Trophoblast cell (in vitro differentiated cells and primary cell): ENCODE data around the gene CCDC182.

Experiments
- DNase-seq, 2 donors: peaks; one replicate each; pipeline ENCODE4 v3.0.0-alpha.2; 2016
- H2AFZ ChIP-seq: 2 replicates; pipeline ENCODE4 v1.6.1; 2013; ENCODE audit warnings: low read length, moderate library complexity, mild to moderate bottlenecking; ENCODE audit not compliant: insufficient read depth, poor library complexity
- H2AK5ac ChIP-seq: 2 replicates; pipeline ENCODE4 v1.6.1; 2013; ENCODE audit warnings: mild to moderate bottlenecking, low read length
- H2BK120ac ChIP-seq: 2 replicates; pipeline ENCODE4 v1.6.1; 2013; ENCODE audit warnings: low read length, mild to moderate bottlenecking, moderate library complexity; ENCODE audit not compliant: insufficient read depth, poor library complexity
- H2BK12ac ChIP-seq: 2 replicates; pipeline ENCODE4 v1.6.1; 2013; ENCODE audit warnings: mild to moderate bottlenecking, low read length, moderate library complexity
- H2BK5ac ChIP-seq: 2 replicates; pipeline ENCODE4 v1.6.1; 2013; ENCODE audit warnings: low read length, low read depth, moderate library complexity, mild to moderate bottlenecking; ENCODE audit not compliant: poor library complexity
- H3K14ac ChIP-seq: 2 replicates; pipeline ENCODE4 v1.6.1; 2013; ENCODE audit warnings: mild to moderate bottlenecking, low read length
- H3K18ac ChIP-seq: 2 replicates; pipeline ENCODE4 v1.6.1; 2013; ENCODE audit warnings: mild to moderate bottlenecking, low read length
- H3K23ac ChIP-seq: 2 replicates; pipeline ENCODE4 v1.6.1; 2013; ENCODE audit warnings: low read length
- H3K27ac ChIP-seq: 2 replicates; pipeline ENCODE4 v1.5.1; 2013; ENCODE audit warnings: low read depth, mild to moderate bottlenecking, inconsistent platforms, low read length, moderate library complexity
- H3K27me3 ChIP-seq: 2 replicates; pipeline ENCODE4 v1.6.1; 2013; ENCODE audit warnings: inconsistent platforms, mild to moderate bottlenecking, low read length, moderate library complexity; ENCODE audit not compliant: insufficient read depth
- H3K36me3 ChIP-seq, 2 experiments: 1 replicate in 1 of 2; 2 replicates in 1 of 2; pipeline ENCODE4 v1.6.1; 2013; ENCODE audit warnings: low read length in 2 of 2, mild to moderate bottlenecking in 2 of 2, moderate library complexity in 1 of 2; ENCODE audit not compliant: insufficient read depth in 2 of 2, control insufficient read depth in 1 of 2
- H3K4ac ChIP-seq: 2 replicates; pipeline ENCODE4 v1.6.1; 2013; ENCODE audit warnings: low read depth, mild to moderate bottlenecking, low read length, moderate library complexity
- H3K4me1 ChIP-seq, 2 experiments: 1 replicate in 1 of 2; 2 replicates in 1 of 2; pipeline ENCODE4 v1.6.1; 2013; ENCODE audit warnings: low read length in 2 of 2, mild to moderate bottlenecking in 2 of 2, moderate library complexity in 1 of 2; ENCODE audit not compliant: insufficient read depth in 2 of 2, control insufficient read depth in 1 of 2
- H3K4me2 ChIP-seq: 2 replicates; pipeline ENCODE4 v1.6.1; 2013; ENCODE audit warnings: inconsistent platforms, mild to moderate bottlenecking, low read length, moderate library complexity
- H3K4me3 ChIP-seq: 2 replicates; pipeline ENCODE4 v1.5.1; 2013; ENCODE audit warnings: mild to moderate bottlenecking, low read depth, low read length, inconsistent platforms
- H3K79me1 ChIP-seq: one replicate; pipeline ENCODE4 v1.6.1; 2013; ENCODE audit warnings: low read length
- H3K79me2 ChIP-seq: 2 replicates; pipeline ENCODE4 v1.6.1; 2013; ENCODE audit warnings: low read length, mild to moderate bottlenecking; ENCODE audit not compliant: control insufficient read depth, insufficient read depth, poor library complexity
- H3K9ac ChIP-seq: 2 replicates; pipeline ENCODE4 v1.6.1; 2013; ENCODE audit warnings: mild to moderate bottlenecking, low read length
- H3K9me3 ChIP-seq: 2 replicates; pipeline ENCODE4 v1.6.1; 2013; ENCODE audit warnings: low read depth, mild to moderate bottlenecking, control low read depth, inconsistent platforms, low read length; ENCODE audit not compliant: insufficient read depth
- H4K12ac ChIP-seq: 2 replicates; pipeline ENCODE4 v1.6.1; 2013; ENCODE audit warnings: low read depth, mild to moderate bottlenecking, low read length, moderate library complexity
- H4K8ac ChIP-seq: 2 replicates; pipeline ENCODE4 v1.6.1; 2013; ENCODE audit warnings: low read depth, mild to moderate bottlenecking, low read length, moderate library complexity
- H4K91ac ChIP-seq: one replicate; pipeline ENCODE4 v1.6.1; 2013; ENCODE audit warnings: low read depth, mild to moderate bottlenecking, low read length, moderate library complexity
- WGBS: extraction: QIAGEN DNeasy Blood & Tissue Kit; methylation state at CpG from one replicate; pipeline ENCODE4 v1.1.7; 2013; ENCODE audit warnings: missing lambda C conversion rate; ENCODE audit not compliant: insufficient read length, insufficient coverage; ENCODE audit errors: extremely low coverage; 5-methylcytosine and 5-hydroxymethylcytosine counted together

Gene CCDC182

DNA sequence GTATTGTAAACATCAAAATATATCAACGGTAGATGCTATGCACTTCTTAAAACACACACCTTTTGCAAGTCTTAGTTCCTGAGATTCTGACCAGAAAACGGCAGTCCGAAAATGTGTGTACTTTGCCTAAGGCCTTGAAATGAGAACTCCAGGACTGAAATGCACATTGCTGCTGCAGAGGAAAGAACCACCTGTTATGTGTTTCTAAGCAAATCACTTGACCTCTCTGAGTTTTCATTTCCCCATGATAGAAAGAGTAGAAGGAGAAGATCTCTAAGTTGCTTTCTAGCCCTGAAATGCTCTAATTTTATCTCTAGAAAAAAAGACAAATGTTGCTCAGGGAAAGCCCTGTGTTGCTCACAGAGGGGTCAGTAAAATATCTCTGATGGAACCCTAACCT is 9.9 kb downstream of the CCDC182 start:
- no peak overlapping the region for H3K4ac ChIP-seq
- H2AFZ ChIP-seq, result no peak overlapping the region
- no peak overlapping the region for H3K14ac ChIP-seq
- no peaks in the 10 kb centered on the region for H3K79me1 ChIP-seq
- no peak overlapping the region for H3K4me3 ChIP-seq
- H3K36me3 ChIP-seq, result no peaks in the 10 kb centered on the region
- H3K27me3 ChIP-seq, result no peaks in the 10 kb centered on the region
- no peak overlapping the region for H3K23ac ChIP-seq
- peaks cover 0 to 2% of the 10 kb centered on the region in 2 experiments for H3K4me1 ChIP-seq
- no peak overlapping the region for H4K91ac ChIP-seq
- no peaks in the 10 kb centered on the region for H3K9me3 ChIP-seq
- H2BK5ac ChIP-seq, result no peak overlapping the region
- no peak overlapping the region for H4K8ac ChIP-seq
- no peak overlapping the region for H3K9ac ChIP-seq
- DNase-seq, result no peak
- no peaks in the 10 kb centered on the region for H3K79me2 ChIP-seq
- no CpG with 5 or more reads among the region's 3 CpGs for WGBS
- no peak overlapping the region for H2BK12ac ChIP-seq
- H3K4me2 ChIP-seq, result no peak overlapping the region
- no peak overlapping the region for H3K18ac ChIP-seq
- H2BK120ac ChIP-seq, result no peak overlapping the region
- H4K12ac ChIP-seq, result no peak overlapping the region
- no peak overlapping the region for H2AK5ac ChIP-seq
- no peak overlapping the region for H3K27ac ChIP-seq

DNA sequence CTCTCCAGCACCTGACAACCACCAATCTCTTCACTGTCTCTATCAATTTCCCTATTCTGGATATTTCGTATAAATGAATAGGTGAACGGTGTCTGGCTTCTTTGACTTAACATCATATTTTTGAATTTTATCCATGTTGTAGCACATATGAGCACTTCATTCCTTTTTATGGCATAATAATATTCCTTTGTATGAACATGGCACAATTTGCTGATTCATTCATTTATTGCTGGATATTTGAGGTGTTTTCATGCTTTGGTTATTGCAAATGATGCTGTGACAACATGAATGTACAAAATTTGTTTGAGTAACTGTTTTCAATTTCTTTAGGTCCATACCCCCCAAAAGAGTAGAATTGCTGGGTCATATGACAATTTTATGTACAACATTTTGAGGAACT is 12.0 kb downstream of the CCDC182 start:
- Histone ChIP-seq H3K36me3 (no peaks in the 10 kb centered on the region), H3K4me1 (no peaks in the 10 kb centered on the region), H4K91ac (no peak overlapping the region), H3K27me3 (no peaks in the 10 kb centered on the region), H3K79me2 (no peaks in the 10 kb centered on the region), H2BK120ac (no peak overlapping the region), H2BK5ac (no peak overlapping the region), H3K4me2 (no peak overlapping the region), H3K18ac (no peak overlapping the region), H3K4ac (no peak overlapping the region), H3K27ac (no peak overlapping the region), H4K8ac (no peak overlapping the region), H3K23ac (no peak overlapping the region), H3K79me1 (no peaks in the 10 kb centered on the region), H2AK5ac (no peak overlapping the region), H4K12ac (no peak overlapping the region), H2BK12ac (no peak overlapping the region), H2AFZ (no peak overlapping the region), H3K4me3 (no peak overlapping the region), H3K9me3 (peaks cover 2% of the 10 kb centered on the region), H3K14ac (no peak overlapping the region), H3K9ac (no peak overlapping the region)
- no peak for DNase-seq
- no CpG with 5 or more reads among the region's 2 CpGs for WGBS

DNA sequence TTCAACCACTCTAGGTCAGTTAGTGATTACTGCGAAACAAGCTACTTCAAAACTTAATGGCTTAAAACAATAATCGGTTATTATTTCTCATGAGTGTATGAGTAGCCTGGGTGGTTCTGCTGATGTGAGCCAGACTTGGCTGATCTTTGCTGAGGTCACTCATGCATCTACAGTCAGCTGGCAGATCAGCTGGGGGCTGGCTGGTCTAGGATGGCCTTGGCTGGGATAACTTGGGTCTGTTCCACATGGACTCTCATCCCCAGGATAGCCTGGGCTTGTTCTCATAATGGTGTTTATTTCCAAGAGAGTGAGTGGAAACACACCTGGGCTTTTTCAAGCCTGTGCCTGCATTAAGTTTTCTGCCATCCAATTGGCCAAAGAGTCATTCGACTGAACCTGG is 13.0 kb downstream of the CCDC182 start:
- no peak for DNase-seq
- H4K12ac ChIP-seq, result no peak overlapping the region
- H2BK120ac ChIP-seq, result no peak overlapping the region
- no peaks in the 10 kb centered on the region for H3K36me3 ChIP-seq
- no peak overlapping the region for H4K91ac ChIP-seq
- no peak overlapping the region for H2BK12ac ChIP-seq
- no peak overlapping the region for H3K23ac ChIP-seq
- WGBS, result no CpG with 5 or more reads among the region's 3 CpGs
- no peak overlapping the region for H3K4ac ChIP-seq
- no peak overlapping the region for H4K8ac ChIP-seq
- H3K27me3 ChIP-seq, result no peaks in the 10 kb centered on the region
- no peak overlapping the region for H3K14ac ChIP-seq
- H3K79me2 ChIP-seq, result no peaks in the 10 kb centered on the region
- H3K9me3 ChIP-seq, result peaks cover 2% of the 10 kb centered on the region
- no peak overlapping the region for H3K18ac ChIP-seq
- H2BK5ac ChIP-seq, result no peak overlapping the region
- no peak overlapping the region for H3K4me3 ChIP-seq
- H3K4me2 ChIP-seq, result no peak overlapping the region
- H3K9ac ChIP-seq, result no peak overlapping the region
- H2AFZ ChIP-seq, result no peak overlapping the region
- no peaks in the 10 kb centered on the region for H3K4me1 ChIP-seq
- H3K27ac ChIP-seq, result no peak overlapping the region
- no peaks in the 10 kb centered on the region for H3K79me1 ChIP-seq
- H2AK5ac ChIP-seq, result no peak overlapping the region

DNA sequence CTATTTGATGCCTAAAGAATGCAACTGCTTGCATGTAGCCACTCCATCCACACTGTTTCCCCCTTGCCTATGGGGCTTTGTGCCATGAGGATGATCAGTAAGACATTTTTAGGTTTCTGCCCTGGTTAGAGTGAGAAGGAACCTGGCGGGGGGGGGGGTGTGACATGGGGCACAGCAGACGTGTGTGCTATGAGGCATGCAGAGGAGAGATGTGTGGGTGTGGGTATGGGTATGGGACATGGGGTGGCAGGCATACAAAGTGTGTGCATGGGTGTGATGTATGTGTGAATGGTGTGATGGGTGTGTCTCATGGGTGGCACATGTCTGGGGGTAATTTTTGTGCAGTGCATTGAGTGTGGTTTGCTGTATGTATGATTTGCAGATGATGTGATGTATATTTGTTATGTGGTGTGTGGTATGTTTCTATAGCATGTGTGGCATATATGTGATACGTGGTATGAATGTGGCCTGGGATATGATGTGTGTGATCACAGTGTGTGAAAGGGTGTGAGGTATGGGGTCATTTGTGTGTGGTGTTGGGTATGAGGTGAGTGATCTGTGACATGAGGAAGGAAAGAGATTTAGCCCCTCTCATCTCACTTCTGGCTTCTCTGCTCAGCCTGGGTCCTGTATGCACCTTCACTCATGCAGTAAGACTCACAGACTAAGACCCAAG is 14.9 kb downstream of the CCDC182 start:
- H3K23ac ChIP-seq, result no peak overlapping the region
- 100% methylated on average over 1 of the region's 3 CpGs for WGBS
- H3K4me3 ChIP-seq, result no peak overlapping the region
- no peak overlapping the region for H4K8ac ChIP-seq
- no peak overlapping the region for H3K4me2 ChIP-seq
- no peaks in the 10 kb centered on the region for H3K4me1 ChIP-seq
- no peak overlapping the region for H3K27ac ChIP-seq
- no peak for DNase-seq
- H2BK12ac ChIP-seq, result no peak overlapping the region
- no peaks in the 10 kb centered on the region for H3K79me1 ChIP-seq
- no peak overlapping the region for H3K14ac ChIP-seq
- no peak overlapping the region for H2AK5ac ChIP-seq
- no peak overlapping the region for H3K9ac ChIP-seq
- H3K9me3 ChIP-seq, result peaks cover 2% of the 10 kb centered on the region
- no peak overlapping the region for H2AFZ ChIP-seq
- no peak overlapping the region for H3K4ac ChIP-seq
- H3K18ac ChIP-seq, result no peak overlapping the region
- no peaks in the 10 kb centered on the region for H3K36me3 ChIP-seq
- H2BK5ac ChIP-seq, result no peak overlapping the region
- H4K91ac ChIP-seq, result no peak overlapping the region
- no peak overlapping the region for H2BK120ac ChIP-seq
- H3K27me3 ChIP-seq, result no peaks in the 10 kb centered on the region
- no peak overlapping the region for H4K12ac ChIP-seq
- H3K79me2 ChIP-seq, result no peaks in the 10 kb centered on the region
